Central memory CD8-positive, alpha-beta T cell (primary cell): ENCODE data around the gene FRMD4A.
"Not testable (repeated sequence)": the region's sequence is repeated elsewhere in the genome, so short reads cannot be mapped to it uniquely, and the experiment has no call there.

Experiments used
- ATAC-seq: fragments of 150-1000 bp; cut with Tn5 transposase; replicated peaks from 2 replicates; pipeline ENCODE4 v1.10.0; 2022; ENCODE audit warnings: mild to moderate bottlenecking, moderate FRiP score, moderate number of reproducible peaks; ENCODE audit not compliant: poor library complexity, severe bottlenecking; ENCODE audit errors: extremely low read depth
- DNase-seq, 2 donors: peaks; one replicate each; pipeline ENCODE4 v3.0.0; 2021; ENCODE audit warnings: low spot score in 2 of 2
- H3K27ac Mint-ChIP-seq: one replicate; pipeline ENCODE4 v1.8.0; 2022; ENCODE audit warnings: low read depth, mild to moderate bottlenecking, moderate library complexity, mixed read lengths
- H3K27me3 Mint-ChIP-seq: one replicate; pipeline ENCODE4 v1.8.0; 2022; ENCODE audit warnings: mixed read lengths
- H3K36me3 Mint-ChIP-seq: one replicate; pipeline ENCODE4 v1.8.0; 2022; ENCODE audit warnings: mild to moderate bottlenecking, moderate library complexity, mixed read lengths; ENCODE audit not compliant: insufficient read depth
- H3K4me1 Mint-ChIP-seq: one replicate; pipeline ENCODE4 v1.8.0; 2022; ENCODE audit warnings: mixed read lengths
- H3K4me3 Mint-ChIP-seq: one replicate; pipeline ENCODE4 v1.8.0; 2022; ENCODE audit warnings: mild to moderate bottlenecking, moderate library complexity, mixed read lengths
- H3K9me3 Mint-ChIP-seq: one replicate; pipeline ENCODE4 v1.8.0; 2022; ENCODE audit warnings: mixed read lengths

Gene FRMD4A

GRCh38 chr10:13868528-13869294, 462.0 kb downstream of the FRMD4A start:
- no peak overlapping the region for H3K4me3 Mint-ChIP-seq
- H3K27me3 Mint-ChIP-seq, result peaks cover 8% of the 10 kb centered on the region
- DNase-seq (no peak), ATAC-seq (no peak)
- no peaks in the 10 kb centered on the region for H3K36me3 Mint-ChIP-seq
- H3K27ac Mint-ChIP-seq, result no peak overlapping the region
- H3K4me1 Mint-ChIP-seq, result no peaks in the 10 kb centered on the region
- no peaks in the 10 kb centered on the region for H3K9me3 Mint-ChIP-seq

- H3K36me3 Mint-ChIP-seq, result no peaks in the 10 kb centered on the region
- no peaks in the 10 kb centered on the region for H3K4me1 Mint-ChIP-seq
- H3K27ac Mint-ChIP-seq, result no peak overlapping the region
- ATAC-seq, result no peak
- H3K27me3 Mint-ChIP-seq, result peaks cover 3% of the 10 kb centered on the region
- no peaks in the 10 kb centered on the region for H3K9me3 Mint-ChIP-seq
- H3K4me3 Mint-ChIP-seq, result no peak overlapping the region
- no peak for DNase-seq
Observed at GRCh38 chr10:13867822-13868221, 462.9 kb downstream of the FRMD4A start.

GRCh38 chr10:13865758-13866491, 464.8 kb downstream of the FRMD4A start:
- no peak overlapping the region for H3K4me3 Mint-ChIP-seq
- H3K9me3 Mint-ChIP-seq, result no peaks in the 10 kb centered on the region
- no peak overlapping the region for H3K27ac Mint-ChIP-seq
- DNase-seq, result no peak
- no peaks in the 10 kb centered on the region for H3K36me3 Mint-ChIP-seq
- H3K27me3 Mint-ChIP-seq, result no peaks in the 10 kb centered on the region
- ATAC-seq, result no peak
- H3K4me1 Mint-ChIP-seq, result no peaks in the 10 kb centered on the region

- H3K4me1 Mint-ChIP-seq, DNase-seq, H3K4me3 Mint-ChIP-seq, H3K9me3 Mint-ChIP-seq, ATAC-seq, H3K27me3 Mint-ChIP-seq, H3K36me3 Mint-ChIP-seq, H3K27ac Mint-ChIP-seq: not testable (repeated sequence)
Observed at GRCh38 chr10:13865220-13865619, 465.5 kb downstream of the FRMD4A start.

DNA sequence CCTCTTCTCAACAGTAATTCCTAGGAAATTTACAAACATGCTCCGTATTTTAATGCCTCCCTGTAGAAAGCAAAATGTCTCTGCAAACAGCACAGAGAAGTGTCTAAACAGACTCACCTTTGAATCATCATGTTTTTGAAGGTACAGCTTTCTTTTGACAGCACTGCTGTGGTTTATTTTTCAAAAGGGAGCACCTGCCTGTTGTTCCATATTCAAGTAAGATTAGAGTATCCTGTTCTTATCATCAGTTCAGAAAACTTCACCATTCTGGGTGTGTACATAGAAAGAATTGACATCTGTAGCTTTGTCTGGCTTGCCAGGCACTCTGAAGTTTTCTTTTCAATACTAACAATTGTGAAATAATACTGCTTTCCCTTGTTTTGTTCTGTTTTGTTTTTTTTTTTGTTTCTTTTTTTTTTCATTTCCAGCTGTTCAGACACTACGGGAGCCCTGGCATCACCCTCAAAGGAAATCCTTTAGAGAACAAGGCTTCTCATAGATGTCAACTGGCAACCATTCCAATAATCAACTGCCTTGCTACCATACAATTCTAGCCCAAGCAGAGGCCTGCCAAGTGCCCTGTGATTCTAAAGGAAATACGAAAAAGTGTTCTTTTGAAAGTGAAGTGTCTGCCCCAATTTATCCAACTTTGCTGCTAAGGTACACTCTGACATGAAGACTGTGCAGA, 468.0 kb downstream of the FRMD4A start:
- Mint-ChIP-seq H3K9me3 (no peaks in the 10 kb centered on the region), H3K27me3 (no peaks in the 10 kb centered on the region), H3K36me3 (no peaks in the 10 kb centered on the region), H3K4me3 (no peak overlapping the region), H3K27ac (no peak overlapping the region), H3K4me1 (no peaks in the 10 kb centered on the region)
- DNase-seq (no peak), ATAC-seq (no peak)

- no peaks in the 10 kb centered on the region for H3K36me3 Mint-ChIP-seq
- H3K4me1 Mint-ChIP-seq, result no peaks in the 10 kb centered on the region
- ATAC-seq (no peak), DNase-seq (no peak)
- H3K4me3 Mint-ChIP-seq, result no peak overlapping the region
- no peaks in the 10 kb centered on the region for H3K27me3 Mint-ChIP-seq
- no peaks in the 10 kb centered on the region for H3K9me3 Mint-ChIP-seq
- no peak overlapping the region for H3K27ac Mint-ChIP-seq
Observed at GRCh38 chr10:13860886-13861285, 469.8 kb downstream of the FRMD4A start.

- Mint-ChIP-seq H3K36me3 (no peaks in the 10 kb centered on the region), H3K27ac (no peak overlapping the region), H3K4me3 (no peak overlapping the region), H3K4me1 (no peaks in the 10 kb centered on the region), H3K27me3 (no peaks in the 10 kb centered on the region), H3K9me3 (no peaks in the 10 kb centered on the region)
- DNase-seq, result no peak
- ATAC-seq, result no peak
Observed at GRCh38 chr10:13859979-13860654, 470.6 kb downstream of the FRMD4A start.

GRCh38 chr10:13858709-13859108, 472.0 kb downstream of the FRMD4A start:
- no peaks in the 10 kb centered on the region for H3K9me3 Mint-ChIP-seq
- H3K36me3 Mint-ChIP-seq, result no peaks in the 10 kb centered on the region
- ATAC-seq, result no peak
- no peak overlapping the region for H3K27ac Mint-ChIP-seq
- no peaks in the 10 kb centered on the region for H3K27me3 Mint-ChIP-seq
- DNase-seq, result no peak
- H3K4me3 Mint-ChIP-seq, result no peak overlapping the region
- no peaks in the 10 kb centered on the region for H3K4me1 Mint-ChIP-seq

DNA sequence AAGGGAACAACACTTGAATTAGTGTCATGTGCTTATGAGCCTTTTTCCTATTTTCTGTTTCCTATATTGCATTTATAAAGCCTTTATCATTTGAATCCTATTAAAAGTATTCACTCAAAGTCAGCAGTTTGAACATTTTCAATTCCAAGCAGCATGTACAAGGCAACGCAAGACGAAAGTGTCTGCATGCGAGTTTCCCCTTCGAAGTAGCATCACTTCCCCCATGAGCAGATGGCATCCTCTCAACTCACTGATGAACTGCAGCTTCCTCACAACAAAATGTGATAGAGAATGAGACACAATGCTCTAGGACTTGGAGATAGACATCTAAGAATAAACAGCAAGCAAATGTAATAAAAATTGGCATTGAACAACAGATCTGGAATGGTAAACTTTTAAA, 473.3 kb downstream of the FRMD4A start:
- H3K36me3 Mint-ChIP-seq, result no peaks in the 10 kb centered on the region
- H3K27ac Mint-ChIP-seq, result no peak overlapping the region
- no peaks in the 10 kb centered on the region for H3K27me3 Mint-ChIP-seq
- no peaks in the 10 kb centered on the region for H3K9me3 Mint-ChIP-seq
- no peak overlapping the region for H3K4me3 Mint-ChIP-seq
- no peaks in the 10 kb centered on the region for H3K4me1 Mint-ChIP-seq
- ATAC-seq (no peak), DNase-seq (no peak)

DNA sequence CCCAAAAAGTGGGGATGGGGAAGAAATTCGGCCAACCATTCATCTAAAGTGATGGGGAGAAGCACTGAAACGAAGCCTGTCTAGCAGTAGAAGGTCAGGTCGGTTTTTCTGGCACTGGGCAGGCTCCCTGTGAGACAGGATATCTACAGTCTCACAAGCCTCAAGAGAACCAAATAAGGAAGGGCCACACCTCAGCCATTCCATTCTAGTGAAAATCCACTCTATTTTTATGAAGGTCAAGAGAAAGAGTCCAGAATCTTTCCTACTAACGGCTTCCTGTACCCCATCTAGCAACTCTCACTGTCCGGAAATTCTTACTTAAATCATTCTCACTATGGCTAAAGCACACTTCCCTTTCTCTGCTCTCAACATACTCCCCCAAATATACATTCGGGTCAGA, 476.9 kb downstream of the FRMD4A start:
- no peaks in the 10 kb centered on the region for H3K27me3 Mint-ChIP-seq
- H3K27ac Mint-ChIP-seq, result no peak overlapping the region
- no peaks in the 10 kb centered on the region for H3K36me3 Mint-ChIP-seq
- no peak for ATAC-seq
- no peak for DNase-seq
- H3K4me1 Mint-ChIP-seq, result no peaks in the 10 kb centered on the region
- no peak overlapping the region for H3K4me3 Mint-ChIP-seq
- H3K9me3 Mint-ChIP-seq, result no peaks in the 10 kb centered on the region

DNA sequence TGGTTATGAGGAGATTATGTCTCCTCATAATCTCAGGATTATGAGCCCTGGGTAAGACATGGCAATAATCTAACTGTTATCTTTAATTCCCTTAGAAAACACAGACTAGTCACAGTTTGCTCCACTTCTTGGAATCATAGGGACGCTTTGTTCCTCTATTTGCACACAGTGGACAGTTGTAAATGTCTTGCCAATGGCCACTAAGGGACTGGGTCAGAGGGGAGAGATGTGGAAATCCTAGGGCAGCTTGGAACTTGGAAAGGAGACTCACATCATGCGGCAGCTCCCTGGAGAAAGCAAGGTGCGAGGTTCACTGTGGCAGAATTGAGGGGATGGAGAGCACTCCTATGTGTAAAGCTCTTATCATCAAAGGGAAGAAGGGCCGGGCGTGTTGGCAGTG, 477.9 kb downstream of the FRMD4A start:
- H3K27ac Mint-ChIP-seq, result no peak overlapping the region
- ATAC-seq, result no peak
- no peaks in the 10 kb centered on the region for H3K9me3 Mint-ChIP-seq

DNA sequence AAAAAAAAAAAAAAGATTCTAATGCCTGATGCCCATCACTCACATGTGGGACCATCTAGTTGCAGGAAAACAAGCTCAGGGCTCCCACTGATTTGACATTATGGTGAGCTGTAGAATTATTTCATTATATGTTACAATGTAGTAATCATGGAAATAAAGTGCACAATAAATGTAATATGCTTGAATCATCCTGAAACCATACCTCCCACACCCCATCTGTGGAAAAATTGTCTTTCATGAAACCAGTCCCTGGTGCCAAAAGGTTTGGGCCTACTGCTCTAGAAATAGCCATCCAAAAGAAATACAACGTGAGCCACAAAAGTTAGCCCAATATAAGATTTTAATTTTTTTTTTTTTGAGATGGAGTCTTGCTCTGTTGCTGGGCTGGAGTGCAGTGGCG, 478.8 kb downstream of the FRMD4A start:
- ATAC-seq (no peak), DNase-seq (no peak)
- Mint-ChIP-seq H3K4me3 (no peak overlapping the region), H3K9me3 (no peaks in the 10 kb centered on the region), H3K36me3 (peaks cover 1% of the 10 kb centered on the region), H3K27ac (no peak overlapping the region), H3K27me3 (peaks cover 14% of the 10 kb centered on the region), H3K4me1 (peaks cover under 1% of the 10 kb centered on the region)

More for the DNA sequence above, 477.9 kb downstream of the FRMD4A start:
- Mint-ChIP-seq H3K36me3 (no peaks in the 10 kb centered on the region), H3K4me1 (no peaks in the 10 kb centered on the region), H3K27me3 (peaks cover 5% of the 10 kb centered on the region), H3K4me3 (no peak overlapping the region)
- DNase-seq, result no peak
